Ovary (tissue), 9 donors: ENCODE results near the gene ACAN. TPM values are rescaled to one million over a fixed set of nuclear protein-coding genes. Genes with fewer than 3 reads are reported as not detected.
A peak's percentile ranks its signal among the peaks of the same experiment; 100 is the strongest.
"Not testable (repeated sequence)": the region's sequence is repeated elsewhere in the genome, so short reads cannot be mapped to it uniquely, and the experiment has no call there.

Source experiments
- DNase-seq, 5 donors: peaks; one replicate each; pipeline ENCODE4 v3.0.0-alpha.2; 2019 to 2020
- H3K27ac ChIP-seq, 2 donors: fragments of 200-600 bp; one replicate each; pipeline versions ENCODE4 v1.5.1 to v1.8.0; 2019 to 2022
- H3K27me3 ChIP-seq: fragments of 200-600 bp; one replicate; pipeline ENCODE4 v1.8.0; 2022
- H3K36me3 ChIP-seq: fragments of 200-600 bp; sonication (generic); one replicate; pipeline ENCODE4 v1.5.1; 2019
- H3K4me1 ChIP-seq: one replicate; pipeline ENCODE4 v1.8.1; 2013; ENCODE audit warnings: mild to moderate bottlenecking, moderate library complexity; ENCODE audit not compliant: insufficient read depth
- H3K4me3 ChIP-seq: fragments of 200-600 bp; sonication (generic); one replicate; pipeline ENCODE4 v1.5.1; 2017
- H3K9me3 ChIP-seq, 2 donors: fragments of 200-600 bp in 1 of 2; sonication (generic) in 1 of 2; one replicate each; pipeline versions ENCODE4 v1.5.1 to v1.8.1; 2013 to 2019; ENCODE audit warnings: mild to moderate bottlenecking in 1 of 2, moderate library complexity in 1 of 2
- EP300 ChIP-seq: sonication (generic); formaldehyde crosslinking; IDR thresholded peaks from one replicate; pipeline ENCODE4 v1.6.1; 2017; ENCODE audit warnings: antibody characterized with exemption
- POLR2A ChIP-seq: fragments of 450-650 bp; IDR thresholded peaks from one replicate; pipeline ENCODE4 v1.6.1; 2017; ENCODE audit warnings: antibody characterized with exemption, mild to moderate bottlenecking, moderate library complexity
- WGBS, 3 donors: extraction: QIAGEN DNeasy Blood & Tissue Kit in 1 of 3; methylation state at CpG; one replicate each; pipeline versions ENCODE4 v1.1.5 to v1.1.7; 2013 to 2017; 5-methylcytosine and 5-hydroxymethylcytosine counted together
- intact Hi-C, 4 donors: fragments of 100-400 bp; cut with DNase I; formaldehyde crosslinking; loops; one replicate each; pipeline versions ENCODE4 v1.11.0 to v1.15.1; 2022 to 2023
- polyA plus RNA-seq, 2 donors: library from polyadenylated mRNA; stranded (reverse); fragments of 200-250 nt in 1 of 2; fragments of 350-450 nt in 1 of 2; fragmentation: Illumina TruSeq in 1 of 2; extraction: RNeasy Lipid Tissue Mini Kit (QIAGEN cat#74804) in 1 of 2; gene quantifications; one replicate each; pipeline ENCODE4 v1.2.3, GENCODE V29; 2013 to 2014
- total RNA-seq, 7 donors: library from RNA; depleted of rRNA in 2 of 7; stranded (reverse); fragments of >200 nt in 2 of 7; fragmentation: NEBNext Ultra II Directional in 3 of 7; extraction: Animal tissue kit (Norgen Biotek cat#: 25700) in 3 of 7; gene quantifications; one replicate each; pipeline versions ENCODE4 v1.1.0 to v1.2.4, GENCODE V29; 2016 to 2023
- TF ChIP-seq, protein P1 (sequence below), 3 donors: fragments of 450-650 bp in 2 of 3; fragments of 200-600 bp in 1 of 3; IDR thresholded peaks; one replicate each; pipeline versions ENCODE4 v1.5.1 to v1.8.0; 2016 to 2022; ENCODE audit warnings: antibody characterized with exemption in 3 of 3, mild to moderate bottlenecking in 1 of 3
- donor health status: DM: no; HTN: no; CAD: no; lungs with moderate emphysema.
- donor health status: DM: no; HTN: no; CAD: no.
- donor health status: Bipolar disorder and iron deficiency.
- donor health status: DM: yes; HTN: yes; CAD: no.
- donor health status: DM: no; HTN: no; CAD: no.
- donor health status: DM: yes; HTN: yes; CAD: no.

ACAN gene
- total and polyA plus RNA-seq, 9 donors: 0.11 to 5.1 (median 0.54) TPM; not detected in 1

DNA sequence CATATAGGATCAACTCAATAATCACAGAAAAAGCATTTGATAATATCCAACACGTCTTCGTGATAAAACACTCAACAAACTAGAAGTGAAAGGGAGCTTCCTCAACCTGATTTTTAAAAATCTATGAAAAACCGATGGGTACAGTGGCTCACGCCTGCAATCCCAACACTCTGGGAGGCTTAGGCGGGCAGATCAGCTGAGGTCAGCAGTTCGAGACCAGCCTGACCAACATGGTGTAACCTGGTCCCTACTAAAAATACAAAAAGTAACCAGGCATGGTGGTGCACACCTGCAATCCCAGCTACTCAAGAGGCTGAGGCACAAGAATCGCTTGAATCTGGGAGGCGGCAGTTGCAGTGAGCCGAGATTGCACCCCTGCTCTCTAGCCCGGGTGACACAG is 112.1 kb downstream of the ACAN start:
- H3K27me3 ChIP-seq: no peaks in the 10 kb centered on the region
- H3K36me3 ChIP-seq: no peaks in the 10 kb centered on the region
- H3K4me1 ChIP-seq: peaks cover 11% of the 10 kb centered on the region
- H3K4me3 ChIP-seq: no peak overlapping the region
- no peak overlapping the region for H3K27ac ChIP-seq
- WGBS, 3 donors: 90 to 91% (median 91%) methylated on average over 10 of the region's 10 CpGs
- DNase-seq: no peak
- intact Hi-C loops: no loop called here
- no peak for TF ChIP-seq EP300
- TF ChIP-seq POLR2A: no peak
- TF ChIP-seq, protein P1, sequence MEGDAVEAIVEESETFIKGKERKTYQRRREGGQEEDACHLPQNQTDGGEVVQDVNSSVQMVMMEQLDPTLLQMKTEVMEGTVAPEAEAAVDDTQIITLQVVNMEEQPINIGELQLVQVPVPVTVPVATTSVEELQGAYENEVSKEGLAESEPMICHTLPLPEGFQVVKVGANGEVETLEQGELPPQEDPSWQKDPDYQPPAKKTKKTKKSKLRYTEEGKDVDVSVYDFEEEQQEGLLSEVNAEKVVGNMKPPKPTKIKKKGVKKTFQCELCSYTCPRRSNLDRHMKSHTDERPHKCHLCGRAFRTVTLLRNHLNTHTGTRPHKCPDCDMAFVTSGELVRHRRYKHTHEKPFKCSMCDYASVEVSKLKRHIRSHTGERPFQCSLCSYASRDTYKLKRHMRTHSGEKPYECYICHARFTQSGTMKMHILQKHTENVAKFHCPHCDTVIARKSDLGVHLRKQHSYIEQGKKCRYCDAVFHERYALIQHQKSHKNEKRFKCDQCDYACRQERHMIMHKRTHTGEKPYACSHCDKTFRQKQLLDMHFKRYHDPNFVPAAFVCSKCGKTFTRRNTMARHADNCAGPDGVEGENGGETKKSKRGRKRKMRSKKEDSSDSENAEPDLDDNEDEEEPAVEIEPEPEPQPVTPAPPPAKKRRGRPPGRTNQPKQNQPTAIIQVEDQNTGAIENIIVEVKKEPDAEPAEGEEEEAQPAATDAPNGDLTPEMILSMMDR (IDR thresholded peaks at IDR 0.05): no peak
- H3K9me3 ChIP-seq: no peaks in the 10 kb centered on the region

DNA sequence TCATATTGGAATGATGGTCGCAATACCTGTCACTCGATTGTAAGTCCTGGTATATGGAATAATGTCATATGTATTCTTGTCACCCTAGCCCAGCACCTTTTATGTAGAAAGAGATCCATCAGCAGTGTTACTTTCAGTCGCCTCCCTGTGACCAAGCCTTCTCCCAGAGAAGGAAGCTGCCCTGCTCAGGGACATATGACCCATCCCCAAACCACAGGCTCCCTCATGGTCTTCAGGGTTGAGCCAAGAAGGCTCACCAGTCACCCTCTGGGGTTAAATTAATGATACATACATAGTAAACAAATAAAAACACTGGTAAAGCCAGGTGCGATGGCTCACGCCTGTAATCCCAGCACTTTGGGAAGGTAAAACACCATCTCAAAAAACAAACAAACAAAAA is 114.5 kb downstream of the ACAN start:
- H3K9me3 ChIP-seq: no peaks in the 10 kb centered on the region
- H3K36me3 ChIP-seq: no peaks in the 10 kb centered on the region
- H3K4me3 ChIP-seq: no peak overlapping the region
- H3K27me3 ChIP-seq: no peaks in the 10 kb centered on the region
- H3K4me1 ChIP-seq: peaks cover 1% of the 10 kb centered on the region
- TF ChIP-seq, protein P1 (IDR thresholded peaks at IDR 0.05): no peak
- no peak for TF ChIP-seq EP300
- no peak for TF ChIP-seq POLR2A
- WGBS, 3 donors: 84 to 86% (median 86%) methylated on average over 5 of the region's 5 CpGs
- intact Hi-C loops: no loop called here
- no peak for DNase-seq
- H3K27ac ChIP-seq: no peak overlapping the region

DNA sequence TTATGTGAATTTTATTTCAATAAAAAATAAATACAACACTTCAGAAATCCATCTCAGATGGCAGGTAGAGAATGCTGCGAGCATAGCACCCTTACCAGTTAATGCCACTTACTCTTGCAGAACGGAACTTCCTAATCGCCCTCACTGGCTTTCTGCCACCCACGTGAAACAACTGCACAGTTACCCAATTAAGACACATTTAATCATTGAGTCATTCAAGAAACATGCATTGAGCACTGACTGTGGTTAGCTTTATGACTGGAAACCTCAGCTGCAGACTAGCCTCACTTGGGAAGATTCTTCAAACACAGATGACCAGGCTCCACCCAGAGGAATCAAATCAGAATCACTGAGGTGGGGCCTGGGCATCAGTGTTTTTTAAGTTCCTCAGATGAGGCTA is 115.5 kb downstream of the ACAN start:
- peak in 1 of 5 donors; percentile 58 for DNase-seq

DNA sequence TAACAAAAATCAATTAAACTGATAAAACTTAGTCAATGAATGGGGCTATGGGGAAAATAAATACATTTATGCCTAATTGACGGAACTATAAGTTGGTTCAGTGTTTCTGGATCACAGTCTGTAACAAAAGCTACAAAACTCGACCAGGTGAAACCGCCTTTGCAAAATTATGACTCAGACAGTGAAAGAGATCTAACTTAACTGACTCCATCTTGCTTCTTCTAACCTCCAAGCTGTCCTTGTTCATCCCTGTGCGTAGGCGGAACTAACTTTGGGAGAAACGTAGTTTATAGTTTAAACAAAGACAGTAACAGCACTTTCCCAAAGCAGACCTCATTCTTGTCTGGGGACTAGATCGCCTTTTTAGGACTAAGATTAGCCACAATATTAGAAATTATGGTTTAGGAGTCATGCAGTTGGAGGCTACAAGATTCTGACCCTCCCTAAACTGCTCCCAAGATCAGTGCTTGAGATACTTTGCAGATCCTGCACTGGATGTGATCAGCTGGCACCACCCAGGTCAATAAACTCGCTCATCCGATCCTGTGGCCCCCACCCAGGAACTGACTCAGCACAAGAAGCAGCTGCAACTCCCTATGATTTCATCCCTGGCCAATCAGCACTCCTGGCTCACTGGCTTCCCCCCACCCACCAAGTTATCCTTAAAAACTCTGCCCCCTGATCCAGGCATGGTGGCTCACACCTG is 117.1 kb downstream of the ACAN start:
- Histone ChIP-seq H3K9me3 (no peaks in the 10 kb centered on the region), H3K36me3 (no peaks in the 10 kb centered on the region), H3K4me3 (no peak overlapping the region), H3K4me1 (no peaks in the 10 kb centered on the region), H3K27ac (no peak overlapping the region), H3K27me3 (no peaks in the 10 kb centered on the region)
- no peak for DNase-seq
- intact Hi-C loops: no loop called here
- 58 to 67% (median 64%) methylated on average over 9 of the region's 9 CpGs for WGBS, 3 donors
- no peak for TF ChIP-seq EP300
- TF ChIP-seq POLR2A: no peak
- TF ChIP-seq, protein P1 (IDR thresholded peaks at IDR 0.05): no peak

More for the DNA sequence above, 115.5 kb downstream of the ACAN start:
- intact Hi-C loops: no loop called here
- no peak overlapping the region for H3K4me3 ChIP-seq
- TF ChIP-seq EP300 (no peak), POLR2A (no peak)
- TF ChIP-seq, protein P1 (IDR thresholded peaks at IDR 0.05): no peak
- H3K36me3 ChIP-seq: no peaks in the 10 kb centered on the region
- no peaks in the 10 kb centered on the region for H3K9me3 ChIP-seq
- no peaks in the 10 kb centered on the region for H3K4me1 ChIP-seq
- WGBS, 3 donors: 24 to 42% (median 41%) methylated on average over 4 of the region's 4 CpGs
- no peak overlapping the region for H3K27ac ChIP-seq
- no peaks in the 10 kb centered on the region for H3K27me3 ChIP-seq

DNA sequence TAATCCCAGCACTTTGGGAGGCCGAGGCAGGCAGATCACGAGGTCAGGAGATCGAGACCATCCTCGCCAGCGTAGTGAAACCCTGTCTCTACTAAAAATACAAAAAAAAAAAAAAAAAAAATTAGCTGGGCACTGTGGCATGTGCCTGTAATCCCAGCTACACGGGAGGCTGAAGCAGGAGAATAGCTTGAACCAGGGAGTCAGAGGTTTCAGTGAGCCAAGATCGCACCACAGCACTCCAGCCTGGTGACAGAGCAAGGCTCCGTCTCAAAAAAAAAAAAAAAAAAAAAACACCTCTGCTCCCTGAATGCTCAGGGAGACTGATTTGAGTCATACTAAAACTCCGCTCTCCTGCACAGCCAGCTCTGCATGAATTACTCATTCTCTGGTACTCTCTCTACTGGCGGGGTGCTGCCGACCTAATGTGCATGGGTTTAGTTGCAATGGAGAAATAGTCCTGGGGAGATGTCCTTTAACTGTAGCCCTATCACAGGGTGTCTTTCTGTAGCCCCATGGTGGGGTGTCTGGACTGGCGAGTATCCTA is 117.7 kb downstream of the ACAN start:
- DNase-seq, intact Hi-C loops, H3K4me3 ChIP-seq, H3K4me1 ChIP-seq, H3K36me3 ChIP-seq, H3K9me3 ChIP-seq, H3K27ac ChIP-seq, H3K27me3 ChIP-seq: not testable (repeated sequence)
- 90 to 92% (median 92%) methylated on average over 12 of the region's 12 CpGs for WGBS, 3 donors
